GM19193 (cell line): ENCODE measurements around the gene HERC2.

Experiments
- POLR2A ChIP-seq: IDR thresholded peaks from 4 replicates; pipeline ENCODE4 v1.6.1; 2011; ENCODE audit not compliant: insufficient read depth, insufficient read length; ENCODE audit errors: extremely low read depth

The HERC2 gene

GRCh38 chr15:28182731-28183130, 139.2 kb downstream of the HERC2 start:
- no peak for TF ChIP-seq POLR2A

- TF ChIP-seq POLR2A = no peak
These were observed 139.8 kb downstream of the HERC2 start for GRCh38 chr15:28182216-28182615.

DNA sequence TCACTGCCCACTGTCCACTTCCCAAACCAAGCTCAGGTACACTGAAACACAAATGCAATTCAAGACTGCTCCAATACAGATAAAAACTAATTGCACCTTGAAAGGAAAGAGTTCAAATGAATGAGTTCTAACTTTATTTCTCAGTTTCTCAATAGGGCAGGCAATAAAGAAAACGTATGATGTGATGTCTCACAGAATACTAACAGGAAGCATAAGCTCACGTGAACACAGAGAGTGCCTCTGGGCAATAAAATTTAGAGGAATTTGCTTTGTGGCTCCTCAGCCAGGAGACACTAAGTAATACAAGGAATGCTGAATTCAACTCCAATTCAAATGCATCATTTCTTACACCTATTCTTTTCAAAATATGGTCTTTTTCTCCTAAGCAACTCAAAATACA, 140.6 kb downstream of the HERC2 start:
- TF ChIP-seq POLR2A = no peak

DNA sequence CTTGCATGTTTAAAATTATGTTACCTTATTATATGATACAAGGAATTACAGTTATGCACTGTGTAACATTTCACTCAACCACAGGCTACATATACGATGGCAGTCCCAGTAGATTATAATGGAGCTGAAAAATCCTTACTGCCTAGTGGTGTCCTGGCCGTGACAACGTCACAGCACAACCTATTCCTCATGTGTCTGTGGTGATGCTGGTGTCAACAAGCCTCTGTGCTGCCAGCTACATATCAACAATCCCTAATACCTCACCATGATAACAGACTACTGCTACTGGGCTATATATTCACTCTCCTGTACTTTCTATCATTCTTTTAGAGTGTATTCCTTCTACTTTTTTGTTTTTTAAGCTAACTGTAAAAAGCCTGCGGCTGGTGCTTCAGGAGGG, 142.7 kb downstream of the HERC2 start:
- TF ChIP-seq POLR2A = no peak

GRCh38 chr15:28178727-28179126, 143.3 kb downstream of the HERC2 start:
- TF ChIP-seq POLR2A = no peak

GRCh38 chr15:28178290-28178689, 143.7 kb downstream of the HERC2 start:
- no peak for TF ChIP-seq POLR2A

DNA sequence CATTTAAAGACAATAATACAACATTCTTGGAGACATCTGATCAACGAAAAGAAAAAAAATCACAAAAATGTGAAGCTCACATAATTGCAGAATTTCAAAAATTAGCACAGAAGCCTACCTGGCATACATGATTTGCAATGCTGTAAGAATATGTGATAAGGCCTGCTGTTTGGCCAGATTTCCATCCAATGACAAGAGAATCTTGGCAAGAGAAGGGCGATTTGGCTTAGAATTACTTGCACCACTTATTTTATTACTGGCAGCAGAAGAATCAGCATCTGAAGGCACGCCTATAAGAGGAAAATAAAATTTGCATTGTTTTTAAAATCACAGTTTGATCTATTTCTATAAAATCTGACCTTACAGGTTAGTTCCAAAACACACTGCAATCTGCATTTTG, 152.6 kb downstream of the HERC2 start:
- no peak for TF ChIP-seq POLR2A

- TF ChIP-seq POLR2A = no peak
These were observed 154.9 kb downstream of the HERC2 start for GRCh38 chr15:28167042-28167441.

GRCh38 chr15:28165791-28166190, 156.2 kb downstream of the HERC2 start:
- no peak for TF ChIP-seq POLR2A

- no peak for TF ChIP-seq POLR2A
These were observed 157.1 kb downstream of the HERC2 start for GRCh38 chr15:28164876-28165275.

- no peak for TF ChIP-seq POLR2A
These were observed 167.7 kb downstream of the HERC2 start for GRCh38 chr15:28154283-28154682.

- no peak for TF ChIP-seq POLR2A
These were observed 168.4 kb downstream of the HERC2 start for GRCh38 chr15:28153492-28154119.

- no peak for TF ChIP-seq POLR2A
These were observed 174.2 kb downstream of the HERC2 start for GRCh38 chr15:28147801-28148200.

GRCh38 chr15:28140062-28140461, 181.9 kb downstream of the HERC2 start:
- TF ChIP-seq POLR2A = no peak

- TF ChIP-seq POLR2A = no peak
These were observed 188.7 kb downstream of the HERC2 start for GRCh38 chr15:28133281-28133680.

- no peak for TF ChIP-seq POLR2A
These were observed 189.3 kb downstream of the HERC2 start for GRCh38 chr15:28132524-28133275.
